Stimulated activated naive CD8-positive, alpha-beta T cell treated with anti-CD3 and anti-CD28 coated beads, Interleukin-15, Interleukin-2, amounts not matched to agents 100 U/mL and 50 U/mL, for 24 hours (primary cell): ENCODE data around the gene PACRG.

Source experiments
- ATAC-seq: fragments of 150-1000 bp; cut with Tn5 transposase; one replicate; pipeline ENCODE4 v1.10.0; 2021
- DNase-seq: peaks from one replicate; pipeline ENCODE4 v3.0.0; 2021

PACRG gene

GRCh38 chr6:162864911-162865310 is 137.1 kb downstream of the PACRG start:
- DNase-seq (no peak), ATAC-seq (no peak)

- DNase-seq, result no peak
- no peak for ATAC-seq
These were observed 138.9 kb downstream of the PACRG start for GRCh38 chr6:162866656-162867055.

DNA sequence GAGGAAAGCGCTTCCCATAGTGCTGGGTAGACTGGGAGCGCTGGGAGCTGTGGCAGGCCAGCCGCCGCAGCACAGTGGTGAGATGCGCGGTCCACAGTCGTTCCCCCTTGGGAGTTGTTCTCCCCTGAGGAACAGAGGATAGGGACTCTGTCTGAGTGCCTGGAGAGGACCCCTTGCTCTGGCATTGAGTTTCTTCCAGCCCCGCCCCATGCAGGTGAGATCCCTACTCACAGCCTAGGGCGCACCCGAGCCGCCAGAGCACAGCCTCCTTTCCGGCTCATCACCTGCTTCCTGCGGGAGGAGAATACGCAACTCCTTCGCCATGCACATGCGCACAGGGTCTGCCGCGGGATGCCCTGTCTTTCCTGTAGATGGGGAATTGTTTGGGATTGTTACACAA is 140.6 kb downstream of the PACRG start:
- DNase-seq (no peak), ATAC-seq (no peak)

DNA sequence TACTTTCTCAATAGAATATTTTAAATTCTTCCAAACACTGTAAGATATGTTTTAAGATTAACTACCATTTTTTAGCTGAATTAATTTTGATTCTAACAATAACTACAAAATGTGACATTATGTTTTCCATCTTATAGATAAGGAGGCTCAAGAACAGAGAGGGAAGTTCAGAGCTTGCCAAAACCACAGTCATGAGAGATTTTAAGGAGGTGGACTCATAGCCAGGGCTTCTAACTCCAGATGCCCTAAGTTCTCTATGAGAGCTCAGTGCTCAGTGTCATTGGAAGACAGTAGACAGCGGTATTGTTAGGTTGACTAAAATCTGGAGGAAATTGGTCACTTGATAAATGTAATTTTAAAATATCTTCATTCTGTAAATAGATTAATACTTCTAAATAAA is 144.2 kb downstream of the PACRG start:
- DNase-seq (no peak), ATAC-seq (no peak)

DNA sequence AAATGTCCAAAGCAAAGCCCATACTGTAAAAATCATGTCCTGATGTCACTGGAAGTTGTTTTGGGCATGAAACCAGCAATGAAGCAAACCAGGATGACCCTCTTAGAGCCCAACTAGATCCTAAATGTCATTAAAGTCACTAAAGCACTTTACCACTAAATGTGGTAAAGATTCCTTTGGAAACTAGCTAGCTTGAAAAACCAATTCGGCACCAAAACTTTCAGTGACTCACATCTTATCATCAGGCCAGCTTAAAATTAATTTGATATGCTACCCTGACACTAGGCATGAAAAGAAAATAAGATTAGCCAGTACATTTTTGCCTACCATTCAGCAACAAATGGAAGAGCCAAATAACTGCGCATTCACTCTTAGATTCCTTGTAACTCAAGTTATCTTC is 145.8 kb downstream of the PACRG start:
- ATAC-seq (no peak), DNase-seq (no peak)

- no peak for DNase-seq
- no peak for ATAC-seq
These were observed 147.3 kb downstream of the PACRG start for GRCh38 chr6:162875070-162875469.

GRCh38 chr6:162882801-162883481 is 155.2 kb downstream of the PACRG start:
- ATAC-seq (no peak), DNase-seq (no peak)

DNA sequence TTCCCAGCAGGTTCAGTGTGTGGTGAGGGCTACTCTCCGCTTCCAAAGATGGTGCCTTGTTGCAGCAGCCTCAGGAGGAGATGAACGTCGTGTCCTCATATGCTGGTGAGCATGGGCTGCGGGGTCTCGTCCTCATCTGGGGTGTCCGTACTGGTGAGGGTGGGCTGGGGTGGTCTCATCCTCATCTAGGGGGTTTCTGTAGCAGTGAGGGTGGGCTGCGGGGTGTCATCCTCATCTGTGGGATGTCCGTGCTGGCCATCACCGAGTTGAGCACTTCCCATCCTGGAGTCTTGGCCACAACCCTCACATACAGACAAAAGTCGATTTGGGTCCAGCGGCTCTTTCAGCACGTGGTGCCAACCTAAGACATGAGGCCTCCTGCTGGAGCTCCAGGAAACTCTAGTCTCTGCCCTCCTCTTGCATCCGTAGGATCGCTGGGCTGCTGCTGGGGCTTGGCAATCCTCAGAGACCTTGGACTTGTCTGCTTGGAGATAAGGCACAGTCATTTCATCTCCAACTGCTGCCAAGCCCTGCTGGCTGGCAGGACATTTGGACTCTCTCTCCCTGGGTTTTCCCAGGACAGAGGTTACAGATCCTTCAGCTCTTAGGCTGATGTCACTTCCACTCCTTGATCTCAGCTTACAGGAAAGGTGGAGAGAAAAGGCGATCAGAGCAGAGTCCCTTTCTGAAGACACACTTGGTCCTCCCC is 160.4 kb downstream of the PACRG start:
- DNase-seq (no peak), ATAC-seq (no peak)

DNA sequence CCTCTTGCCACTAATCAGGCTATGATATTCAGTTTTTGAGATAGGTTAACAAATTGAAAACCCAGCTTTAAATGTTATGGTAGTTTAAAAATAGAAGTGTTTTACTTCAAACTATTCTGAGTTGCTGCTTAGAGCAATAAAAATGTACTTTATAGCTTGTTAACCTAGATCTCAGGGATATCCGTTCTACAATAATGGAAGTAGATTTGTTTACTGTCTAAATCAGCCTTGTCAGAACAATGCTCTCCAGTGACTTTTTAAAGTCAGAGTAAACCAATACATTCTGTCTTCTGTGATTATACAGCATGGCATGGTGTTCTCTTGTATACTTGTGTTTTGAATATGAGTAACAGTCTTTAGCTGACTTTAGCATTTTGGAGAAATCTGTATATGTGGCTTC is 161.5 kb downstream of the PACRG start:
- ATAC-seq, result no peak
- DNase-seq, result no peak

DNA sequence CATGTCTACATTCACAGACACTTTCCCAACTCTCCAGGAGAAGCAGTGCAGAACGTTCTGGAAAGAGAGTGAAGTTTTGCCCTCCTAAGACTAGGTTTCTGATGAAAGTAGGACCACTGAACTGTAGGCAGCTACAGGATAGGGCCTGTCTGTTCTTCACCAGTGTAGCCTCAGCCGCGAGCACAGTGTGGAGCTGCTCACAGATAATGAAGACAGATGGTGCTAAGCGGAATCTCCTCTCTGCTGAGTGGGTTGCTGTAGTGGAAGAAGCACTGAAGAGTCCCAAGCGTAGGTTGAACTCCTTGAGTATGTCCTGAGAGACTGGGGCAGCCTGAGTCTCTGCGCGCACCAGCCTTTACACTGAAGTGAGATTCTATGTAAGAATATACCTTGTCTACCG is 170.2 kb downstream of the PACRG start:
- ATAC-seq (no peak), DNase-seq (no peak)

GRCh38 chr6:162899148-162899547 is 171.4 kb downstream of the PACRG start:
- ATAC-seq, result no peak
- no peak for DNase-seq

DNA sequence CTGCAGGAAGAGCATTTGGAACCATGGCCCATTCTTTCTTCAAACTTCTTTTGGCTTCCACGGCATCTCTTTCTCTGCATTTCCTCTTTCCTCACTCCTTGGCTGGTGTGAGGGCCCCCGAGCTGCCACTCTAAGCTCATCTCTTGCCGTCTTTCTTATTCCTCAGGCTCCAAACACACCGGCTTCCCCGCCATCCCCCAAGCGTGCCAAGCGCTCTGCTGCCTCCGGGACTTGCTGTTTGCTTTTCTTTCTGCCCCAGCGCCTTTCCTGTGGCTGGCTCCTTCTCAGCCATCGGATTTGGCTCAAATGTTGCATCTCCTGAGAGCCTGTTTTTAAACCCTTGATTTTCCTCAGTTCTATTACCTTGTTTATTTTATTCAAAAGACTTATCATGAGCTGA is 172.7 kb downstream of the PACRG start:
- ATAC-seq (no peak), DNase-seq (no peak)

DNA sequence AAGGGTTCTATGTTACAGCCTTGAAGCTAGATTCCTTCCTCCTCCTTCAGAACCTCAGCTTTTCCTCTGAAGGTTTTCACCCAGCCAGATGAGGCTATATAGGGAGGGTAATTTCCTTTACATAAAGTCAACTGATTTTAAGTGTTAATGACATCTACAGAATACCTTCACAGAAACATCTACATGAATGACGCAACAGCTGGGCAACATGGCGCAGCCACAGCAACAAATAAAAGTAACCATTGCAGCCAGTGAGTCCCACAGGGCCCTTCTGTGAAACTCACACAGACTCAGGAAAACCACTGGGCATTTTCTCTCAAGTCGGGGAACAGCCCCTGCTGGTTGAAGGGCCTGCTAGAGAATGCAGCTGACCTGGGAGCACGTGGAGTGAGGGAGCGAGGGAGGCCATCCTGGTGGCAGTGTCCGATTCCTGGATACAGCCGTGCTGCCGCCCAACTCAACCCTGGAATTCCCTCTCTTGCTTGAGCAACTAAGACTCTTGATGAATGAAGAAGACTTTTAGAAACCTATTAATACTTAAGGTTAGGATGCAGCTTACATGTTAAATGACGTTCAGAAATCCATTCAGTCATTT is 176.4 kb downstream of the PACRG start:
- ATAC-seq, result no peak
- DNase-seq, result no peak

DNA sequence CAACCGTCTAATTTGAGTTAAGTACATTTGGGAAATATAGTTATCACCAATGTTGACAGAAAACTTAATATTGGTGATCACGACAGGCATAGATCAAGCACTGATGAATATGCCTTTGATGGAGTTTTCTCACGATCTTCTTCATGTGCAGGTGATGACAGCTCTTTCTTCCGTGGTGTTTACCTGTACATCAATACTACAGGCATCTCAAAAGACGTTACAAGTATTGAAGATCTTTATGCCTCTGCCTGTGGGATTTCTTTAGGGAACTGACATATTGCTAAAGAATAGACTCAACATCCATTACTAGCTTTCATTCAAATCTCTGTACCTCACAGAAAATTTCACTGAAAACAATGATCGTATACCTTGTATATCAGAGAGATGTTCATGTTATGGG is 178.7 kb downstream of the PACRG start:
- no peak for ATAC-seq
- DNase-seq, result no peak

DNA sequence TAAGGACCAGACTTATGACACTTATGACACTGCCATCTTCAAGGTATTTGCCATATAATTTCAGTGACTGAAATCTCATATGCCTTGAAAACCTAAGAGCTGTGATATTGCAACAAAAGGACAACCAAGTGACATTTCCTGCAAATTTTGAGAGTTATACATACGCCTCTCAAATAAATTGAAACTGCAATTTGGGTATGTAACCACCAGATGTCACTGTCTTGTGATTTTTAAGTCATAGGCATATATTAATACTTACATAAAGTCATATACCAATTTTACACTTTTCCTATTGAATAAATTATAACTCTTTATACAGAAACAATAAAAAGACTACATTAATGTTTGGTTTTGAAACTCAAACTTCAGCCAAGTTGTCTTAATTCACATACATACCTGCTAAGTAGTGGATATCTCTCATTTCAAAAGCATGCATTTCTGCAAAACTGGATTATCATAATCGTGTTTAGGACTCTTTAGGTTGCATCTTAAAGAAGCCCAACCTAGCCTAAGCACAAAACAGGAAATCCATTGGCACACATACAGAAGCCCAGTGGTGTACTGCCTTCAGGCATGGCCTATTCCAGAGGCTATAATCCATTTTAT is 180.2 kb downstream of the PACRG start:
- ATAC-seq (no peak), DNase-seq (no peak)

DNA sequence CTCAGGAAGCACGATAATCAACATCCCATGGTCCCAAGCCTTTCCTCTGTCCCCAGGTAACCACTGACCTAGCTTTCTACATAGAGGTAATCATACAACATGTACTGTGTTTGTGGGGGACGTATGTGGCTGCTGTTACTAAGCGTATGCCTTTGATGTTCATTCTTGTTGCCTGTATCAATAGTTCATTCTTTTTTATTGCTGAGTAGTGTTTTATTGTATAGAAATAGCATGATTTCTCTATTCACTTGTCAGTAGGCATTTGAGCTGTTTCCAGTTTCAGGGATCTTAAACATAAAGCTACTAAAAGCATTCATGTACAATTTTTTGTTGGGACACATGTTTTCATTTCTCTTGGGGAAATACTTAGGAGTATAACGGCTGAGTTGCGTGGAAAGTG is 185.4 kb downstream of the PACRG start:
- DNase-seq (no peak), ATAC-seq (no peak)

- ATAC-seq, result no peak
- DNase-seq, result no peak
These were observed 189.7 kb downstream of the PACRG start for GRCh38 chr6:162917506-162917905.

- DNase-seq, result no peak
- no peak for ATAC-seq
These were observed 193.3 kb downstream of the PACRG start for GRCh38 chr6:162921062-162921461.

DNA sequence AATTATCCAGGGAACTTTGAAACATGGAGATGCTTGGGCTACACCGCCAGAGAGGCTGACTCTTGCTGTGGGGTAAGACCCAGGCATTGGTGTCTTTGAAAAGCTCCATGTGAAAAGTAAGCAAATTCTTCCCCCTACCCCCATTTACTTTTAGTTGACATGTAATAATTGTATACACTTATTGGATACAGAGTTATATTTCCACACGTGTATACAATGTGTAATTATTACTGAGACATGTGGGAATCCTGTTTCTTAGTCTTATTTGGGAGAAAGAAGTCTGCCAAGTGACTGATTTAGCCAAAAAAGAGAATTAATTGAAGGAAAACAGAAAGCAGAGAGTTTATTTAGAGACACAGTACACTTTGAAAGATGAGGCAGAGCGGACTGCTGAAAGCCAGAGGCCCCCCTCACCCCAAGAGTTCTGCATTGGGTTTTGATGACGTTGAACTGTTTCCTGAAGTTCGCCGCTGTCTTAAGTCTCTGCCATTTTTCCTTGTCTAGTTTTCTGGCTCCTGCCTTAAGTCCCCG is 193.8 kb downstream of the PACRG start:
- DNase-seq (no peak), ATAC-seq (no peak)

- ATAC-seq, result no peak
- DNase-seq, result no peak
These were observed 194.9 kb downstream of the PACRG start for GRCh38 chr6:162922563-162923166.

DNA sequence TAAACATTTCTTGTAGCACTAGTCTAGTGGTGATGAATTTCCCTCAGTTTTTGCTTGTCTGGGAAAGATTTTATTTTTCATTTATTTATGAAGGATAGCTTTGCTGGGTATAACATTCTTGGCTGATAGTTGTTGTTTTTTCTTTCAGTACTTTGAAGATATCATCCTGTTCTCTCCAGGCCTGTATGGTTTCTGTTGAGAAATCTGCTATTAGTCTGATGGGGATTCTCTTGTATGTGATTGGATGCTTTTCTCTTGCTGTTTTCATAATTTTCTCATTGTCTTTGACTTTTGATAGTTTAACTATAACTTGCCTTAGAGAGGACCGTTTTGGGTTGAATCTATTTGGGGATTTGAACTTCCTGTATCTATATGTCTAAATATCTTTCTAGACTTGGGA is 207.1 kb downstream of the PACRG start:
- ATAC-seq (no peak), DNase-seq (no peak)

GRCh38 chr6:162940426-162940825 is 212.7 kb downstream of the PACRG start:
- no peak for ATAC-seq
- no peak for DNase-seq

- ATAC-seq (no peak), DNase-seq (no peak)
These were observed 213.4 kb downstream of the PACRG start for GRCh38 chr6:162941128-162941527.
